Mesothelial cell of epicardium (in vitro differentiated cells): Measurements from ENCODE around the gene GBX1. TPM values are rescaled to one million over a fixed set of nuclear protein-coding genes. Genes with fewer than 3 reads are reported as not detected.

Experiments used
- DNase-seq, 2 experiments: peaks; one replicate each; pipeline ENCODE4 v3.0.0; 2021; ENCODE audit warnings: low spot score in 2 of 2; ENCODE audit not compliant: unreplicated experiment in 2 of 2
- H3K27ac Mint-ChIP-seq: 2 replicates; pipeline ENCODE4 v1.8.0; 2021; ENCODE audit warnings: mixed read lengths
- H3K27me3 Mint-ChIP-seq: 2 replicates; pipeline ENCODE4 v1.8.0; 2021; ENCODE audit warnings: low read depth, mixed read lengths
- H3K36me3 Mint-ChIP-seq: 2 replicates; pipeline ENCODE4 v1.8.0; 2021; ENCODE audit warnings: mixed read lengths
- H3K4me1 Mint-ChIP-seq: 2 replicates; pipeline ENCODE4 v1.8.0; 2021; ENCODE audit warnings: mixed read lengths
- H3K4me3 Mint-ChIP-seq: 2 replicates; pipeline ENCODE4 v1.8.0; 2021; ENCODE audit warnings: mild to moderate bottlenecking, moderate library complexity, mixed read lengths
- H3K9me3 Mint-ChIP-seq: 2 replicates; pipeline ENCODE4 v1.8.0; 2021; ENCODE audit warnings: mixed read lengths
- CTCF ChIP-seq: fragments of 200-600 bp; sonication (generic); IDR thresholded peaks from one replicate; pipeline ENCODE4 v1.5.0; 2021; ENCODE audit warnings: antibody characterized with exemption; ENCODE audit not compliant: unreplicated experiment
- total RNA-seq: library from RNA; stranded (reverse); gene quantifications from 3 replicates; pipeline ENCODE4 v1.2.1, GENCODE V29; 2021

The GBX1 gene
- total RNA-seq, result 0.20 TPM in 1 of 3 replicates, not detected in the others

- Mint-ChIP-seq H3K27me3 (peaks cover 45% of the 10 kb centered on the region), H3K36me3 (no peaks in the 10 kb centered on the region), H3K27ac (no peak within 1 kb of the TSS), H3K9me3 (no peaks in the 10 kb centered on the region), H3K4me3 (peak within 1 kb of the TSS; percentile 62), H3K4me1 (peaks cover 2% of the 10 kb centered on the region)
- peak; percentile 28 for TF ChIP-seq CTCF
- peak in 1 of 2 experiments; percentile 61 for DNase-seq
These were observed at the start of gene GBX1 for GRCh38 chr7:151167197-151167961. Gene GBX1 (minus strand): TSS chr7:151167694. CDS start chr7:151167548, 146 bp downstream.

GRCh38 chr7:151215396-151215795 lies 47.9 kb upstream of the GBX1 start:
- Mint-ChIP-seq H3K4me3 (no peak overlapping the region), H3K4me1 (no peaks in the 10 kb centered on the region), H3K36me3 (peaks cover 46% of the 10 kb centered on the region), H3K27ac (no peak overlapping the region), H3K27me3 (no peaks in the 10 kb centered on the region), H3K9me3 (no peaks in the 10 kb centered on the region)
- no peak for TF ChIP-seq CTCF
- no peak for DNase-seq

- Mint-ChIP-seq H3K27ac (no peak overlapping the region), H3K9me3 (no peaks in the 10 kb centered on the region), H3K4me3 (no peak overlapping the region), H3K4me1 (no peaks in the 10 kb centered on the region), H3K27me3 (peaks cover 2% of the 10 kb centered on the region), H3K36me3 (peaks cover 41% of the 10 kb centered on the region)
- DNase-seq, result no peak
- TF ChIP-seq CTCF, result no peak
These were observed 46.3 kb upstream of the GBX1 start for GRCh38 chr7:151213826-151214225.

- H3K27me3 Mint-ChIP-seq, result peaks cover 8% of the 10 kb centered on the region
- H3K27ac Mint-ChIP-seq, result no peak overlapping the region
- peaks cover 29% of the 10 kb centered on the region for H3K36me3 Mint-ChIP-seq
These were observed 45.1 kb upstream of the GBX1 start for GRCh38 chr7:151212626-151213025.

GRCh38 chr7:151211155-151211772 lies 43.8 kb upstream of the GBX1 start:
- TF ChIP-seq CTCF, result no peak
- Mint-ChIP-seq H3K27ac (peak overlapping the region; percentile 26), H3K4me3 (no peak overlapping the region), H3K9me3 (no peaks in the 10 kb centered on the region), H3K36me3 (peaks cover 26% of the 10 kb centered on the region), H3K4me1 (peaks cover 9% of the 10 kb centered on the region), H3K27me3 (peaks cover 11% of the 10 kb centered on the region)
- no peak for DNase-seq

More at GRCh38 chr7:151212626-151213025, 45.1 kb upstream of the GBX1 start:
- Mint-ChIP-seq H3K9me3 (no peaks in the 10 kb centered on the region), H3K4me1 (no peaks in the 10 kb centered on the region), H3K4me3 (no peak overlapping the region)
- TF ChIP-seq CTCF, result no peak
- DNase-seq, result no peak
